GM18907 (cell line): ENCODE results near the gene MIER1.
"Not testable (repeated sequence)": the region's sequence is repeated elsewhere in the genome, so short reads cannot be mapped to it uniquely, and the experiment has no call there.

Source experiments
- ATAC-seq: cut with Tn5 transposase; IDR thresholded peaks from one replicate; pipeline ENCODE4 v1.9.1; 2021; ENCODE audit warnings: mild to moderate bottlenecking, moderate library complexity; ENCODE audit not compliant: unreplicated experiment

MIER1 gene

GRCh38 chr1:66937529-66938234, 12.9 kb downstream of the MIER1 start:
- no peak for ATAC-seq

- ATAC-seq: no peak
These were observed 13.8 kb downstream of the MIER1 start for GRCh38 chr1:66938613-66939012.

- ATAC-seq: no peak
These were observed 16.2 kb downstream of the MIER1 start for GRCh38 chr1:66940981-66941380.

- no peak for ATAC-seq
These were observed 18.7 kb downstream of the MIER1 start for GRCh38 chr1:66943361-66943969.

GRCh38 chr1:66944330-66945274, 19.8 kb downstream of the MIER1 start:
- ATAC-seq: no peak

GRCh38 chr1:66945316-66945715, 20.5 kb downstream of the MIER1 start:
- ATAC-seq: no peak

- no peak for ATAC-seq
These were observed 22.5 kb downstream of the MIER1 start for GRCh38 chr1:66947267-66947666.

- ATAC-seq: no peak
These were observed 26.7 kb downstream of the MIER1 start for GRCh38 chr1:66951513-66951912.

- ATAC-seq: peak; percentile 81
These were observed 29.4 kb downstream of the MIER1 start for GRCh38 chr1:66954208-66954607.

GRCh38 chr1:66957938-66958337, 33.1 kb downstream of the MIER1 start:
- no peak for ATAC-seq

GRCh38 chr1:66966188-66966873, 41.5 kb downstream of the MIER1 start:
- ATAC-seq: not testable (repeated sequence)

GRCh38 chr1:66968574-66968973, 43.8 kb downstream of the MIER1 start:
- no peak for ATAC-seq

- ATAC-seq: no peak
These were observed 53.4 kb downstream of the MIER1 start for GRCh38 chr1:66978201-66978600.

- not testable (repeated sequence) for ATAC-seq
These were observed 54.8 kb downstream of the MIER1 start for GRCh38 chr1:66979621-66980020.

- ATAC-seq: no peak
These were observed 56.1 kb downstream of the MIER1 start for GRCh38 chr1:66980745-66981367.

- ATAC-seq: peak; percentile 23
These were observed 56.9 kb downstream of the MIER1 start for GRCh38 chr1:66981679-66982078.

GRCh38 chr1:66982561-66983260, 57.9 kb downstream of the MIER1 start:
- peak; percentile 67 for ATAC-seq

- ATAC-seq: peak; percentile 86
These were observed 59.7 kb downstream of the MIER1 start for GRCh38 chr1:66984491-66984890.

- no peak for ATAC-seq
These were observed 61.0 kb downstream of the MIER1 start for GRCh38 chr1:66985835-66986234.

GRCh38 chr1:66993076-66993475, 68.3 kb downstream of the MIER1 start:
- ATAC-seq: no peak
